Measurements from ENCODE around the gene MAP3K20.
"Not testable (repeated sequence)": the region's sequence is repeated elsewhere in the genome, so short reads cannot be mapped to it uniquely, and the experiment has no call there.

Gene MAP3K20

GRCh38 chr2:173124441-173124840, 48.8 kb downstream of the MAP3K20 start:
- no peak overlapping the region for H3K27ac ChIP-seq (ENCODE audit: low read depth, low read length)
- H3K79me2 ChIP-seq (ENCODE audit: control insufficient read depth, insufficient read depth, low read length, unreplicated experiment) = peaks cover 17% of the 10 kb centered on the region
- H2AFZ ChIP-seq (ENCODE audit: low read length, unreplicated experiment) = no peak overlapping the region
- H3K4me3 ChIP-seq (ENCODE audit: low read depth, low read length) = no peak overlapping the region
- H3K4me1 ChIP-seq (ENCODE audit: control insufficient read depth, insufficient read depth, low read length, unreplicated experiment) = peaks cover 23% of the 10 kb centered on the region
- peaks cover 6% of the 10 kb centered on the region; the same call in 1 of the 2 replicates for H3K36me3 ChIP-seq (ENCODE audit: insufficient read depth, low read length)
- no peaks in the 10 kb centered on the region for H3K27me3 ChIP-seq (ENCODE audit: insufficient read depth, low read length)

GRCh38 chr2:173126819-173127218, 51.2 kb downstream of the MAP3K20 start:
- no peaks in the 10 kb centered on the region for H3K27me3 ChIP-seq (ENCODE audit: insufficient read depth, low read length)
- H3K4me1 ChIP-seq (ENCODE audit: control insufficient read depth, insufficient read depth, low read length, unreplicated experiment) = peaks cover 20% of the 10 kb centered on the region
- no peak overlapping the region for H3K4me3 ChIP-seq (ENCODE audit: low read depth, low read length)
- H3K79me2 ChIP-seq (ENCODE audit: control insufficient read depth, insufficient read depth, low read length, unreplicated experiment) = peaks cover 12% of the 10 kb centered on the region
- H3K36me3 ChIP-seq (ENCODE audit: insufficient read depth, low read length) = peaks cover 11% of the 10 kb centered on the region; the same call in 1 of the 2 replicates
- H2AFZ ChIP-seq (ENCODE audit: low read length, unreplicated experiment) = no peak overlapping the region
- H3K27ac ChIP-seq (ENCODE audit: low read depth, low read length) = no peak overlapping the region

GRCh38 chr2:173128132-173128531, 52.5 kb downstream of the MAP3K20 start:
- not testable (repeated sequence) for H3K27me3 ChIP-seq (ENCODE audit: insufficient read depth, low read length); H3K79me2 ChIP-seq (ENCODE audit: control insufficient read depth, insufficient read depth, low read length, unreplicated experiment); H3K36me3 ChIP-seq (ENCODE audit: insufficient read depth, low read length); H3K4me3 ChIP-seq (ENCODE audit: low read depth, low read length); H3K27ac ChIP-seq (ENCODE audit: low read depth, low read length); H2AFZ ChIP-seq (ENCODE audit: low read length, unreplicated experiment)
- H3K4me1 ChIP-seq (ENCODE audit: control insufficient read depth, insufficient read depth, low read length, unreplicated experiment) = peaks cover 20% of the 10 kb centered on the region

- no peaks in the 10 kb centered on the region for H3K27me3 ChIP-seq (ENCODE audit: insufficient read depth, low read length)
- no peak overlapping the region for H3K27ac ChIP-seq (ENCODE audit: low read depth, low read length)
- peaks cover 24% of the 10 kb centered on the region for H3K4me1 ChIP-seq (ENCODE audit: control insufficient read depth, insufficient read depth, low read length, unreplicated experiment)
- peaks cover 10% of the 10 kb centered on the region for H3K79me2 ChIP-seq (ENCODE audit: control insufficient read depth, insufficient read depth, low read length, unreplicated experiment)
- H3K4me3 ChIP-seq (ENCODE audit: low read depth, low read length) = no peak overlapping the region
- no peak overlapping the region for H2AFZ ChIP-seq (ENCODE audit: low read length, unreplicated experiment)
- H3K36me3 ChIP-seq (ENCODE audit: insufficient read depth, low read length) = 0 out of 2 replicates have a peak, but pooled peaks cover 6% of the 10 kb centered on the region
Observed at GRCh38 chr2:173130496-173131465, 55.1 kb downstream of the MAP3K20 start.

GRCh38 chr2:173132531-173132930, 56.9 kb downstream of the MAP3K20 start:
- Histone ChIP-seq H2AFZ (ENCODE audit: low read length, unreplicated experiment) (no peak overlapping the region), H3K79me2 (ENCODE audit: control insufficient read depth, insufficient read depth, low read length, unreplicated experiment) (peaks cover 20% of the 10 kb centered on the region), H3K4me3 (ENCODE audit: low read depth, low read length) (no peak overlapping the region), H3K27ac (ENCODE audit: low read depth, low read length) (no peak overlapping the region), H3K4me1 (ENCODE audit: control insufficient read depth, insufficient read depth, low read length, unreplicated experiment) (peaks cover 33% of the 10 kb centered on the region), H3K27me3 (ENCODE audit: insufficient read depth, low read length) (no peaks in the 10 kb centered on the region), H3K36me3 (ENCODE audit: insufficient read depth, low read length) (0 out of 2 replicates have a peak, but pooled peaks cover 6% of the 10 kb centered on the region)

- Histone ChIP-seq H3K79me2 (ENCODE audit: control insufficient read depth, insufficient read depth, low read length, unreplicated experiment) (peaks cover 25% of the 10 kb centered on the region), H3K4me1 (ENCODE audit: control insufficient read depth, insufficient read depth, low read length, unreplicated experiment) (peaks cover 33% of the 10 kb centered on the region), H2AFZ (ENCODE audit: low read length, unreplicated experiment) (no peak overlapping the region), H3K4me3 (ENCODE audit: low read depth, low read length) (no peak overlapping the region), H3K27ac (ENCODE audit: low read depth, low read length) (no peak overlapping the region), H3K36me3 (ENCODE audit: insufficient read depth, low read length) (peaks cover 3% of the 10 kb centered on the region; the same call in 1 of the 2 replicates), H3K27me3 (ENCODE audit: insufficient read depth, low read length) (no peaks in the 10 kb centered on the region)
Observed at GRCh38 chr2:173134703-173135102, 59.1 kb downstream of the MAP3K20 start.

- no peak overlapping the region for H2AFZ ChIP-seq (ENCODE audit: low read length, unreplicated experiment)
- H3K27ac ChIP-seq (ENCODE audit: low read depth, low read length) = no peak overlapping the region
- H3K4me3 ChIP-seq (ENCODE audit: low read depth, low read length) = peak overlapping the region; percentile 47
- H3K79me2 ChIP-seq (ENCODE audit: control insufficient read depth, insufficient read depth, low read length, unreplicated experiment) = peaks cover 21% of the 10 kb centered on the region
- H3K36me3 ChIP-seq (ENCODE audit: insufficient read depth, low read length) = peaks cover 4% of the 10 kb centered on the region
- no peaks in the 10 kb centered on the region for H3K27me3 ChIP-seq (ENCODE audit: insufficient read depth, low read length)
- H3K4me1 ChIP-seq (ENCODE audit: control insufficient read depth, insufficient read depth, low read length, unreplicated experiment) = peaks cover 25% of the 10 kb centered on the region
Observed at GRCh38 chr2:173136067-173136466, 60.4 kb downstream of the MAP3K20 start.

- Histone ChIP-seq H2AFZ (ENCODE audit: low read length, unreplicated experiment) (no peak overlapping the region), H3K4me1 (ENCODE audit: control insufficient read depth, insufficient read depth, low read length, unreplicated experiment) (peaks cover 25% of the 10 kb centered on the region), H3K27me3 (ENCODE audit: insufficient read depth, low read length) (no peaks in the 10 kb centered on the region), H3K4me3 (ENCODE audit: low read depth, low read length) (peak overlapping the region; percentile 47), H3K36me3 (ENCODE audit: insufficient read depth, low read length) (peaks cover 9% of the 10 kb centered on the region), H3K79me2 (ENCODE audit: control insufficient read depth, insufficient read depth, low read length, unreplicated experiment) (peaks cover 21% of the 10 kb centered on the region), H3K27ac (ENCODE audit: low read depth, low read length) (no peak overlapping the region)
Observed at GRCh38 chr2:173136599-173136998, 61.0 kb downstream of the MAP3K20 start.

- no peaks in the 10 kb centered on the region for H3K27me3 ChIP-seq (ENCODE audit: insufficient read depth, low read length)
- H3K4me3 ChIP-seq (ENCODE audit: low read depth, low read length) = no peak overlapping the region
- no peak overlapping the region for H2AFZ ChIP-seq (ENCODE audit: low read length, unreplicated experiment)
- no peak overlapping the region for H3K27ac ChIP-seq (ENCODE audit: low read depth, low read length)
- H3K36me3 ChIP-seq (ENCODE audit: insufficient read depth, low read length) = peaks cover 17% of the 10 kb centered on the region
- peaks cover 25% of the 10 kb centered on the region for H3K4me1 ChIP-seq (ENCODE audit: control insufficient read depth, insufficient read depth, low read length, unreplicated experiment)
- peaks cover 21% of the 10 kb centered on the region for H3K79me2 ChIP-seq (ENCODE audit: control insufficient read depth, insufficient read depth, low read length, unreplicated experiment)
Observed at GRCh38 chr2:173137610-173138009, 62.0 kb downstream of the MAP3K20 start.

GRCh38 chr2:173138962-173139361, 63.3 kb downstream of the MAP3K20 start:
- H3K27ac ChIP-seq (ENCODE audit: low read depth, low read length) = no peak overlapping the region
- H3K79me2 ChIP-seq (ENCODE audit: control insufficient read depth, insufficient read depth, low read length, unreplicated experiment) = peaks cover 21% of the 10 kb centered on the region
- H3K4me1 ChIP-seq (ENCODE audit: control insufficient read depth, insufficient read depth, low read length, unreplicated experiment) = peaks cover 25% of the 10 kb centered on the region
- H3K27me3 ChIP-seq (ENCODE audit: insufficient read depth, low read length) = no peaks in the 10 kb centered on the region
- peaks cover 20% of the 10 kb centered on the region for H3K36me3 ChIP-seq (ENCODE audit: insufficient read depth, low read length)
- no peak overlapping the region for H3K4me3 ChIP-seq (ENCODE audit: low read depth, low read length)
- no peak overlapping the region for H2AFZ ChIP-seq (ENCODE audit: low read length, unreplicated experiment)

GRCh38 chr2:173141666-173142065, 66.0 kb downstream of the MAP3K20 start:
- Histone ChIP-seq H3K27ac (ENCODE audit: low read depth, low read length) (no peak overlapping the region), H3K27me3 (ENCODE audit: insufficient read depth, low read length) (no peaks in the 10 kb centered on the region), H3K36me3 (ENCODE audit: insufficient read depth, low read length) (peaks cover 20% of the 10 kb centered on the region)

More at GRCh38 chr2:173141666-173142065, 66.0 kb downstream of the MAP3K20 start:
- Histone ChIP-seq H3K4me1 (ENCODE audit: control insufficient read depth, insufficient read depth, low read length, unreplicated experiment) (peaks cover 14% of the 10 kb centered on the region), H2AFZ (ENCODE audit: low read length, unreplicated experiment) (no peak overlapping the region), H3K4me3 (ENCODE audit: low read depth, low read length) (no peak overlapping the region), H3K79me2 (ENCODE audit: control insufficient read depth, insufficient read depth, low read length, unreplicated experiment) (peaks cover 13% of the 10 kb centered on the region)
